CD14-positive monocyte (primary cell): ENCODE measurements around the gene CD44. TPM values are rescaled to one million over a fixed set of nuclear protein-coding genes. Genes with fewer than 3 reads are reported as not detected.

Source experiments
- DNase-seq, 3 donors: peaks; one replicate each; pipeline ENCODE4 v3.0.0-alpha.2; 2011 to 2022
- H2AFZ ChIP-seq: 2 replicates; pipeline ENCODE4 v1.6.0; 2012; ENCODE audit warnings: mild to moderate bottlenecking, low read depth, low read length, inconsistent platforms; ENCODE audit not compliant: insufficient read depth, poor library complexity, severe bottlenecking
- H3K27ac ChIP-seq, 2 donors: 1 replicate in 1 of 2; 2 replicates in 1 of 2; pipeline ENCODE4 v1.5.1; 2012 to 2013; ENCODE audit warnings: low read length in 2 of 2, control low read depth in 1 of 2, inconsistent platforms in 1 of 2, low read depth in 1 of 2, mild to moderate bottlenecking in 1 of 2
- H3K27me3 ChIP-seq, 2 donors: one replicate each; pipeline versions ENCODE4 v1.6.0 to v1.6.1; 2011 to 2013; ENCODE audit warnings: low read length in 2 of 2; ENCODE audit not compliant: control insufficient read depth in 2 of 2, insufficient read depth in 2 of 2
- H3K36me3 ChIP-seq, 2 donors: replicated peaks in 1 of 2; 1 replicate in 1 of 2; 2 replicates in 1 of 2; pipeline versions ENCODE4 v1.5.1 to v1.6.1; 2012 to 2013; ENCODE audit warnings: low read length in 2 of 2, control low read depth in 1 of 2, inconsistent platforms in 1 of 2, mild to moderate bottlenecking in 1 of 2; ENCODE audit not compliant: insufficient read depth in 2 of 2, control insufficient read depth in 1 of 2
- H3K4me1 ChIP-seq, 2 donors: 1 replicate in 1 of 2; 2 replicates in 1 of 2; pipeline versions ENCODE4 v1.5.1 to v1.6.1; 2012 to 2013; ENCODE audit warnings: low read length in 2 of 2, control low read depth in 1 of 2, inconsistent platforms in 1 of 2, mild to moderate bottlenecking in 1 of 2, moderate library complexity in 1 of 2; ENCODE audit not compliant: insufficient read depth in 2 of 2, control insufficient read depth in 1 of 2
- H3K4me2 ChIP-seq: replicated peaks from 2 replicates; pipeline ENCODE3; 2012; ENCODE audit warnings: low read length, moderate library complexity, mild to moderate bottlenecking; ENCODE audit not compliant: poor library complexity, severe bottlenecking; ENCODE audit errors: extremely low read depth
- H3K4me3 ChIP-seq, 3 experiments: fragments of 200-600 bp in 1 of 3; sonication (generic) in 1 of 3; replicated peaks in 1 of 3; 1 replicate in 2 of 3; 2 replicates in 1 of 3; pipeline ENCODE4 v1.5.1; 2011 to 2013; ENCODE audit warnings: low read length in 3 of 3, mild to moderate bottlenecking in 3 of 3, control low read depth in 2 of 3, low read depth in 2 of 3, inconsistent platforms in 1 of 3, moderate library complexity in 1 of 3
- H3K79me2 ChIP-seq: 2 replicates; pipeline ENCODE4 v1.6.0; 2012; ENCODE audit warnings: mild to moderate bottlenecking, control low read depth, inconsistent platforms, low read length, moderate library complexity; ENCODE audit not compliant: insufficient read depth
- H3K9ac ChIP-seq: 2 replicates; pipeline ENCODE4 v1.6.0; 2017; ENCODE audit warnings: low read length, mild to moderate bottlenecking; ENCODE audit not compliant: insufficient read depth, poor library complexity, severe bottlenecking
- H3K9me3 ChIP-seq, 2 donors: replicated peaks in 1 of 2; 1 replicate in 1 of 2; 2 replicates in 1 of 2; pipeline versions ENCODE4 v1.5.1 to v1.6.1; 2012 to 2013; ENCODE audit warnings: low read length in 2 of 2, control low read depth in 1 of 2; ENCODE audit not compliant: control insufficient read depth in 1 of 2, insufficient read depth in 1 of 2
- H4K20me1 ChIP-seq: 2 replicates; pipeline ENCODE4 v1.6.0; 2012; ENCODE audit warnings: mild to moderate bottlenecking, low read length, control low read depth, moderate library complexity; ENCODE audit not compliant: insufficient read depth
- H3K27ac Mint-ChIP-seq, 7 donors: one replicate each; pipeline ENCODE4 v1.8.0; 2020; ENCODE audit warnings: mild to moderate bottlenecking in 7 of 7, mixed read lengths in 7 of 7, moderate library complexity in 6 of 7, inconsistent platforms in 2 of 7
- H3K27me3 Mint-ChIP-seq, 3 donors: one replicate each; pipeline ENCODE4 v1.8.0; 2021 to 2022; ENCODE audit warnings: low read depth in 3 of 3, mild to moderate bottlenecking in 3 of 3, mixed read lengths in 3 of 3, moderate library complexity in 3 of 3, inconsistent platforms in 1 of 3
- H3K36me3 Mint-ChIP-seq, 2 donors: one replicate each; pipeline ENCODE4 v1.8.0; 2020; ENCODE audit warnings: mixed read lengths in 2 of 2, inconsistent platforms in 1 of 2, mild to moderate bottlenecking in 1 of 2
- H3K4me1 Mint-ChIP-seq: one replicate; pipeline ENCODE4 v1.8.0; 2020; ENCODE audit warnings: mild to moderate bottlenecking, mixed read lengths
- H3K4me3 Mint-ChIP-seq, 2 donors: one replicate each; pipeline ENCODE4 v1.8.0; 2020; ENCODE audit warnings: mild to moderate bottlenecking in 2 of 2, mixed read lengths in 2 of 2, moderate library complexity in 1 of 2
- H3K9me3 Mint-ChIP-seq, 7 donors: one replicate each; pipeline ENCODE4 v1.8.0; 2020 to 2022; ENCODE audit warnings: mixed read lengths in 7 of 7, mild to moderate bottlenecking in 6 of 7, moderate library complexity in 6 of 7, inconsistent platforms in 2 of 7
- CTCF ChIP-seq: fragments of 200-600 bp; IDR thresholded peaks from one replicate; pipeline ENCODE4 v1.8.0; 2022; ENCODE audit warnings: antibody characterized with exemption, mild to moderate bottlenecking
- WGBS: methylation state at CpG from one replicate; pipeline ENCODE4 v1.1.5; 2013; ENCODE audit warnings: missing lambda C conversion rate; ENCODE audit not compliant: insufficient coverage; 5-methylcytosine and 5-hydroxymethylcytosine counted together
- intact Hi-C, 2 donors: fragments of 100-400 bp; cut with micrococcal nuclease; formaldehyde crosslinking; loops; one replicate each; pipeline versions ENCODE4 v1.15.0 to v1.15.1; 2023
- polyA plus RNA-seq, 3 donors: library from polyadenylated mRNA; depleted of rRNA in 1 of 3; unstranded in 2 of 3; stranded (reverse) in 1 of 3; fragments of 300-500 nt in 2 of 3; fragments of >200 nt in 1 of 3; fragmentation: Illumina TruSeq in 2 of 3; gene quantifications; 1 replicate in 2 of 3; 2 replicates in 1 of 3; pipeline ENCODE4 v1.2.3, GENCODE V29; 2012 to 2021

CD44 gene
- polyA plus RNA-seq, 3 donors = 415 to 866 (median 531) TPM

- Histone ChIP-seq H3K36me3 (no peaks in the 10 kb centered on the region), H3K27ac (no peak overlapping the region), H3K9ac (no peak overlapping the region), H4K20me1 (no peaks in the 10 kb centered on the region), H3K4me2 (no peak overlapping the region), H2AFZ (no peak overlapping the region), H3K4me3 (no peak overlapping the region), H3K27me3 (no peaks in the 10 kb centered on the region), H3K4me1 (peaks cover 0 to 4% of the 10 kb centered on the region in 2 donors), H3K9me3 (no peaks in the 10 kb centered on the region), H3K79me2 (no peaks in the 10 kb centered on the region)
- intact Hi-C loops = no loop called here
- Mint-ChIP-seq H3K4me1 (peaks cover 7% of the 10 kb centered on the region), H3K9me3 (peaks cover 0 to 5% (median 0%) of the 10 kb centered on the region in 7 donors), H3K36me3 (no peaks in the 10 kb centered on the region), H3K27me3 (peaks cover 0 to 2% (median 0%) of the 10 kb centered on the region in 3 donors), H3K27ac (peak overlapping the region in 1 of 7 donors; percentile 2), H3K4me3 (no peak overlapping the region)
- no CpG with 5 or more reads among the region's 3 CpGs for WGBS
- no peak for TF ChIP-seq CTCF
- no peak for DNase-seq
Observed at GRCh38 chr11:35265755-35266454, 126.9 kb downstream of the CD44 start.

GRCh38 chr11:35267504-35267903 lies 128.5 kb downstream of the CD44 start:
- no peaks in the 10 kb centered on the region for H3K36me3 ChIP-seq

More at GRCh38 chr11:35267504-35267903, 128.5 kb downstream of the CD44 start:
- no peak overlapping the region for H3K27ac Mint-ChIP-seq
- no peak for TF ChIP-seq CTCF
- H3K27me3 Mint-ChIP-seq = peaks cover 0 to 2% (median 0%) of the 10 kb centered on the region in 3 donors
- Histone ChIP-seq H3K27ac (no peak overlapping the region), H3K79me2 (no peaks in the 10 kb centered on the region), H3K4me1 (peaks cover 6 to 14% of the 10 kb centered on the region in 2 donors), H3K4me2 (no peak overlapping the region), H3K9me3 (no peaks in the 10 kb centered on the region), H4K20me1 (no peaks in the 10 kb centered on the region), H3K27me3 (no peaks in the 10 kb centered on the region), H3K9ac (no peak overlapping the region), H2AFZ (no peak overlapping the region), H3K4me3 (no peak overlapping the region)
- peaks cover 0 to 5% (median 0%) of the 10 kb centered on the region in 7 donors for H3K9me3 Mint-ChIP-seq
- WGBS = no CpG with 5 or more reads among the region's 2 CpGs
- intact Hi-C loops = no loop called here
- no peak overlapping the region for H3K4me3 Mint-ChIP-seq
- H3K4me1 Mint-ChIP-seq = peaks cover 16% of the 10 kb centered on the region
- no peak for DNase-seq
- no peaks in the 10 kb centered on the region for H3K36me3 Mint-ChIP-seq
